ENCODE results near the gene PAGE2. TPM values are rescaled to one million over a fixed set of nuclear protein-coding genes. Genes with fewer than 3 reads are reported as not detected.

The PAGE2 gene
- total and polyA plus RNA-seq, 2 donors (not counting 3 experiments of a cell fraction or from before 2014, with no cell fraction given): not detected

DNA sequence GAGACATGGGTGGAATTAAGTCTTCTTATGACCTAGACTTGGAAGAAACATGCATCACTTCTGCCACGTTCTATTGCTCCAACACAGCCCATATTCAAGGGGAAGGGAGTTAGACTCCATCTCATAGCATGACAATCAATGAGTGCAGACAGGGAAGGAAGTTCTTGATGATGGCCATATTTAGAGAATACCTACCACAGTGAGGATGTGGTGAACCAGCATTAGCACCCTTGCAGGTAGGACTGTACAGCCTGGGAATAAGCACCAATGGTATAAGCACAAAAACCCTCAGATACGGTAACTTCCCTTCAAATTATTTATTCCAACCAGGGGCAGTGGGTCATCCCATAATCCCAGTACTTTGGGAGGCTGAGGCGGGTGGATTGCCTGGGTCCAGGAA, 29.8 kb downstream of the PAGE2 start:
- Histone ChIP-seq H3K4me3 (replicated peaks in 1 of 3; ENCODE audit: insufficient read depth in 1 of 3, low read depth in 1 of 3, low read length in 3 of 3) (no peak overlapping the region), H3K27me3 (ENCODE audit: control insufficient read depth in 2 of 2, insufficient read depth in 2 of 2, low read length in 2 of 2) (no peaks in the 10 kb centered on the region), H3K9ac (replicated peaks; ENCODE audit: extremely low read depth, insufficient read depth, low read length) (no peak overlapping the region), H3K4me2 (ENCODE audit: insufficient read depth, low read length) (no peak overlapping the region), H2AFZ (ENCODE audit: low read depth, low read length) (no peak overlapping the region), H3K9me1 (replicated peaks; ENCODE audit: control insufficient read depth, extremely low read depth, insufficient read depth, low read length) (no peaks in the 10 kb centered on the region), H3K79me2 (ENCODE audit: control insufficient read depth, insufficient read depth, low read length) (no peaks in the 10 kb centered on the region), H3K27ac (ENCODE audit: insufficient read depth, low read depth, low read length) (peak overlapping the region; percentile 42), H3K36me3 (ENCODE audit: control insufficient read depth in 2 of 2, extremely low read depth in 1 of 2, insufficient read depth in 2 of 2, low read length in 2 of 2) (no peaks in the 10 kb centered on the region), H4K20me1 (replicated peaks; ENCODE audit: control insufficient read depth, extremely low read depth, insufficient read depth, low read length) (no peaks in the 10 kb centered on the region), H3K4me1 (ENCODE audit: control insufficient read depth, extremely low read depth, insufficient read depth, low read length) (peaks cover 33% of the 10 kb centered on the region), H3K9me3 (replicated peaks; ENCODE audit: control insufficient read depth, insufficient read depth, low read length) (no peaks in the 10 kb centered on the region)
- DNase-seq (ENCODE audit: low read depth, low spot score): peak; percentile 4
- no peak for TF ChIP-seq MYC (IDR thresholded peaks at IDR 0.05; ENCODE audit: low read depth, low read length)
- peak; percentile 24 for FAIRE-seq
- POLR2A ChIA-PET: no interaction called here
- dilution Hi-C loops (cut with MboI; ENCODE audit: extremely low pct_ligation_motif_present, low sequenced_read_pairs) (no loop called here), intact Hi-C loops (cut with micrococcal nuclease) (loop anchor here (1.0 kb wide), 1 partner anchor 592 kb away; no protein-coding TSS in a partner anchor)
- no TSS peak for BruUV-seq (replicated peaks)
- CTCF ChIA-PET: no interaction called here

DNA sequence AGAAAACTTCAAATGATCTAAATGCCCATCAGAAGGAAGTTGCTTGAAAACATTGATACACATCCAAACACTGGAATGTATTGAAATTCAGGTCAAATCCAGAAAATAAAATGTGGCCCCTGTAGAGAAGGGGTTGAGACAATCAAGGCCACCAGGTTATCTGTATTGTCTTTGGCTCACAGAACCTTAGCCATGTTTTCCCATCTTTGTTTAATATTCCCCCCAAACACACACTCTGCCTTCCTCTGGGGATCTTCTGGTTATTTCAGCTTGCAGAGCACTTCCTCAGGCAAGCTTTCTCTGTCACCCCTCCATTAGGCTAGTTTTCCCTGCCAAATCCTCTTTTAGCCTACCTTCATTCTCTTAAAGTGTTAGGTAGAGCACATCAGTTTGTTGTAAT, 30.5 kb downstream of the PAGE2 start:
- Histone ChIP-seq H3K36me3 (ENCODE audit: control insufficient read depth in 2 of 2, extremely low read depth in 1 of 2, insufficient read depth in 2 of 2, low read length in 2 of 2) (no peaks in the 10 kb centered on the region), H3K9me3 (replicated peaks; ENCODE audit: control insufficient read depth, insufficient read depth, low read length) (no peaks in the 10 kb centered on the region), H3K79me2 (ENCODE audit: control insufficient read depth, insufficient read depth, low read length) (no peaks in the 10 kb centered on the region), H4K20me1 (replicated peaks; ENCODE audit: control insufficient read depth, extremely low read depth, insufficient read depth, low read length) (no peaks in the 10 kb centered on the region), H3K4me2 (ENCODE audit: insufficient read depth, low read length) (peak overlapping the region; percentile 42), H3K4me3 (replicated peaks in 1 of 3; ENCODE audit: insufficient read depth in 1 of 3, low read depth in 1 of 3, low read length in 3 of 3) (no peak overlapping the region), H3K4me1 (ENCODE audit: control insufficient read depth, extremely low read depth, insufficient read depth, low read length) (peaks cover 33% of the 10 kb centered on the region), H3K27me3 (ENCODE audit: control insufficient read depth in 2 of 2, insufficient read depth in 2 of 2, low read length in 2 of 2) (no peaks in the 10 kb centered on the region), H3K27ac (ENCODE audit: insufficient read depth, low read depth, low read length) (peak overlapping the region; percentile 42), H2AFZ (ENCODE audit: low read depth, low read length) (no peak overlapping the region), H3K9me1 (replicated peaks; ENCODE audit: control insufficient read depth, extremely low read depth, insufficient read depth, low read length) (no peaks in the 10 kb centered on the region), H3K9ac (replicated peaks; ENCODE audit: extremely low read depth, insufficient read depth, low read length) (no peak overlapping the region)
- no TSS peak for BruUV-seq (replicated peaks)
- ChIA-PET CTCF (interaction anchor here (0.6 kb wide), 1 partner anchor 16 kb away, joined by 3 read pairs; no protein-coding TSS in a partner anchor), POLR2A (no interaction called here)
- DNase-seq (ENCODE audit: low read depth, low spot score) (peak; percentile 87), FAIRE-seq (peak; percentile 93)
- intact Hi-C loops (cut with micrococcal nuclease): no loop called here
- TF ChIP-seq, protein P1, sequence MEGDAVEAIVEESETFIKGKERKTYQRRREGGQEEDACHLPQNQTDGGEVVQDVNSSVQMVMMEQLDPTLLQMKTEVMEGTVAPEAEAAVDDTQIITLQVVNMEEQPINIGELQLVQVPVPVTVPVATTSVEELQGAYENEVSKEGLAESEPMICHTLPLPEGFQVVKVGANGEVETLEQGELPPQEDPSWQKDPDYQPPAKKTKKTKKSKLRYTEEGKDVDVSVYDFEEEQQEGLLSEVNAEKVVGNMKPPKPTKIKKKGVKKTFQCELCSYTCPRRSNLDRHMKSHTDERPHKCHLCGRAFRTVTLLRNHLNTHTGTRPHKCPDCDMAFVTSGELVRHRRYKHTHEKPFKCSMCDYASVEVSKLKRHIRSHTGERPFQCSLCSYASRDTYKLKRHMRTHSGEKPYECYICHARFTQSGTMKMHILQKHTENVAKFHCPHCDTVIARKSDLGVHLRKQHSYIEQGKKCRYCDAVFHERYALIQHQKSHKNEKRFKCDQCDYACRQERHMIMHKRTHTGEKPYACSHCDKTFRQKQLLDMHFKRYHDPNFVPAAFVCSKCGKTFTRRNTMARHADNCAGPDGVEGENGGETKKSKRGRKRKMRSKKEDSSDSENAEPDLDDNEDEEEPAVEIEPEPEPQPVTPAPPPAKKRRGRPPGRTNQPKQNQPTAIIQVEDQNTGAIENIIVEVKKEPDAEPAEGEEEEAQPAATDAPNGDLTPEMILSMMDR (IDR thresholded peaks at IDR 0.05; ENCODE audit: extremely low read depth in 1 of 2, insufficient read depth in 1 of 2, low read depth in 1 of 2, low read length in 2 of 2): no peak
- peak; percentile 33 for TF ChIP-seq POLR2AphosphoS5 (IDR thresholded peaks at IDR 0.05; ENCODE audit: insufficient read depth, low read depth, low read length)
- peak; percentile 49 for TF ChIP-seq POLR2A (IDR thresholded peaks at IDR 0.05; ENCODE audit: low read depth, low read length)
- TF ChIP-seq, protein P2, sequence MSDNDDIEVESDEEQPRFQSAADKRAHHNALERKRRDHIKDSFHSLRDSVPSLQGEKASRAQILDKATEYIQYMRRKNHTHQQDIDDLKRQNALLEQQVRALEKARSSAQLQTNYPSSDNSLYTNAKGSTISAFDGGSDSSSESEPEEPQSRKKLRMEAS (IDR thresholded peaks at IDR 0.05; ENCODE audit: insufficient read depth, insufficient read length): no peak
- dilution Hi-C loops (cut with MboI; ENCODE audit: extremely low pct_ligation_motif_present, low sequenced_read_pairs): no loop called here

Measured in endothelial cell of umbilical vein (primary cell).